ENCODE results near the gene HCFC2.
"Not testable (repeated sequence)": the region's sequence is repeated elsewhere in the genome, so short reads cannot be mapped to it uniquely, and the experiment has no call there.

HCFC2 gene

GRCh38 chr12:104064031-104064841 lies at the start of gene HCFC2:
Gene HCFC2, plus strand, starts transcription at chr12:104064531. Its CDS starts 30 bp downstream, at chr12:104064561.
- peak; percentile 88 for DNase-seq

GRCh38 chr12:104021862-104022261 lies 42.5 kb upstream of the HCFC2 start:
- not testable (repeated sequence) for DNase-seq

GRCh38 chr12:104022786-104023185 lies 41.5 kb upstream of the HCFC2 start:
- DNase-seq: no peak

- DNase-seq: no peak
These were observed 40.6 kb upstream of the HCFC2 start for GRCh38 chr12:104023710-104024109.

GRCh38 chr12:104024348-104024747 lies 40.0 kb upstream of the HCFC2 start:
- DNase-seq: no peak

GRCh38 chr12:104025771-104026170 lies 38.6 kb upstream of the HCFC2 start:
- DNase-seq: no peak

GRCh38 chr12:104026841-104027599 lies 37.3 kb upstream of the HCFC2 start:
- no peak for DNase-seq

- not testable (repeated sequence) for DNase-seq
These were observed 33.7 kb upstream of the HCFC2 start for GRCh38 chr12:104030596-104030995.

- DNase-seq: not testable (repeated sequence)
These were observed 28.2 kb upstream of the HCFC2 start for GRCh38 chr12:104036143-104036542.

GRCh38 chr12:104039769-104040168 lies 24.6 kb upstream of the HCFC2 start:
- not testable (repeated sequence) for DNase-seq

GRCh38 chr12:104042580-104042979 lies 21.8 kb upstream of the HCFC2 start:
- no peak for DNase-seq

GRCh38 chr12:104044158-104044557 lies 20.2 kb upstream of the HCFC2 start:
- no peak for DNase-seq

GRCh38 chr12:104046306-104046705 lies 18.0 kb upstream of the HCFC2 start:
- no peak for DNase-seq

GRCh38 chr12:104048162-104048561 lies 16.2 kb upstream of the HCFC2 start:
- DNase-seq: no peak

GRCh38 chr12:104048811-104049210 lies 15.5 kb upstream of the HCFC2 start:
- no peak for DNase-seq

GRCh38 chr12:104049278-104049902 lies 14.9 kb upstream of the HCFC2 start:
- no peak for DNase-seq

GRCh38 chr12:104049903-104050356 lies 14.4 kb upstream of the HCFC2 start, which contains the start of gene GLT8D2:
Gene GLT8D2, minus strand, starts transcription at chr12:104050187. Its CDS starts 30,539 bp downstream, at chr12:104019648.
- no peak for DNase-seq

GRCh38 chr12:104050436-104050835 lies 13.9 kb upstream of the HCFC2 start:
- no peak for DNase-seq

GRCh38 chr12:104054681-104055346 lies 9.5 kb upstream of the HCFC2 start:
- no peak for DNase-seq

- peak; percentile 56 for DNase-seq
These were observed 8.5 kb upstream of the HCFC2 start for GRCh38 chr12:104055686-104056388.

GRCh38 chr12:104056419-104056972 lies 7.8 kb upstream of the HCFC2 start:
- no peak for DNase-seq

GRCh38 chr12:104057771-104058197 lies 6.5 kb upstream of the HCFC2 start:
- DNase-seq: no peak
